ENCODE data around the gene RAB4A.

DNA sequence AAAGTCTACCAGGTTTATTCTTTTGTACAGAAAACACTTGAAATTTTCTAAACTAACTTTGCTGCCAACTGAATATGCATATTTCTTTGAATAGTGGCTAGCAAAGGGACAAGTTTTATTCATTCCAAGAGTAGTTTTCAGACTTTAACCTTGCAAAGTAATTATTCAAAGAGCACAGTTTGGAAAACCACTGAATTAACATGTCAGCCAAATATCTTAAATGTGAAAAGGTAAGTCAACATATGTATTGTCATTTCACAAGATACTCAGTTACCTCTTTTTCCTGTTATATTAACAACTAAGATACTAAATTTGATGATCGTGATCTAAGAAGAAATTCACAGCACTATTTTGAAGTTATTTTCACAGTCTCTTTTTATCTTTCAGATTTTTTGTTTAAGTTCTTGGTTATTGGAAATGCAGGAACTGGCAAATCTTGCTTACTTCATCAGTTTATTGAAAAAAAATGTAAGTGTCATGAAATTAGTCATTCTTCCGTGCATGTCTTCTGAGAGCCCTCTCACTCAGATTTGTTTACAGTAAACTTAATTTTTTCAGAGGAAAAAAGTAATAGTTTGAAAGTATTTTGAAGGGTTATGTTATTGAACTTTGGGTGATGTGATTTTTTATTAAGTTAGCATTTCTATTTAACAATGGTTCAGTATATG lies 15.3 kb downstream of the RAB4A start:
- TF ChIP-seq SUZ12 (IDR thresholded peaks at IDR 0.05), result no peak
- no peak for TF ChIP-seq FOXA1 (IDR thresholded peaks at IDR 0.05)
- TF ChIP-seq ELF4 (IDR thresholded peaks at IDR 0.05), result no peak
- TF ChIP-seq SP1 (IDR thresholded peaks at IDR 0.05), result no peak
- no peak for TF ChIP-seq TARDBP (IDR thresholded peaks at IDR 0.05)
- no peak for TF ChIP-seq FOXM1 (IDR thresholded peaks at IDR 0.05; ENCODE audit: borderline replicate concordance)
- no peak for TF ChIP-seq CTBP1 (IDR thresholded peaks at IDR 0.05; ENCODE audit: borderline replicate concordance)
- TF ChIP-seq, protein P1, sequence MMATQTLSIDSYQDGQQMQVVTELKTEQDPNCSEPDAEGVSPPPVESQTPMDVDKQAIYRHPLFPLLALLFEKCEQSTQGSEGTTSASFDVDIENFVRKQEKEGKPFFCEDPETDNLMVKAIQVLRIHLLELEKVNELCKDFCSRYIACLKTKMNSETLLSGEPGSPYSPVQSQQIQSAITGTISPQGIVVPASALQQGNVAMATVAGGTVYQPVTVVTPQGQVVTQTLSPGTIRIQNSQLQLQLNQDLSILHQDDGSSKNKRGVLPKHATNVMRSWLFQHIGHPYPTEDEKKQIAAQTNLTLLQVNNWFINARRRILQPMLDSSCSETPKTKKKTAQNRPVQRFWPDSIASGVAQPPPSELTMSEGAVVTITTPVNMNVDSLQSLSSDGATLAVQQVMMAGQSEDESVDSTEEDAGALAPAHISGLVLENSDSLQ (IDR thresholded peaks at IDR 0.05), result no peak
- TF ChIP-seq ARNT (IDR thresholded peaks at IDR 0.05), result no peak
- no peak for TF ChIP-seq FOXK2 (IDR thresholded peaks at IDR 0.05)
- TF ChIP-seq L3MBTL2 (conservative IDR thresholded peaks at IDR 0.05), result no peak
- TF ChIP-seq NFRKB (IDR thresholded peaks at IDR 0.05), result no peak

All from HEK293T (cell line).